Parathyroid adenoma (tissue), 2 donors: Measurements from ENCODE around the gene TMEM63B.

ENCODE experiments used
- H2AFZ ChIP-seq: fragments of 300-600 bp; sonication (generic); one replicate; pipeline ENCODE4 v1.7.0; 2017; ENCODE audit warnings: antibody characterized with exemption, mild to moderate bottlenecking
- H3K27ac ChIP-seq: fragments of 300-600 bp; sonication (generic); one replicate; pipeline ENCODE4 v1.7.0; 2017
- H3K27me3 ChIP-seq: fragments of 300-600 bp; sonication (generic); one replicate; pipeline ENCODE4 v1.7.0; 2017; ENCODE audit warnings: low read length; ENCODE audit not compliant: control insufficient read depth, insufficient read depth
- H3K36me3 ChIP-seq: fragments of 300-600 bp; sonication (generic); one replicate; pipeline ENCODE4 v1.7.0; 2017; ENCODE audit warnings: low read length; ENCODE audit not compliant: control insufficient read depth, insufficient read depth
- H3K4me1 ChIP-seq: fragments of 300-600 bp; sonication (generic); one replicate; pipeline ENCODE4 v1.7.0; 2017; ENCODE audit warnings: control low read depth
- H3K4me2 ChIP-seq: fragments of 300-600 bp; sonication (generic); one replicate; pipeline ENCODE4 v1.7.0; 2017; ENCODE audit warnings: low read length
- H3K4me3 ChIP-seq: fragments of 300-600 bp; sonication (generic); one replicate; pipeline ENCODE4 v1.7.0; 2017; ENCODE audit warnings: low read depth, low read length
- H3K79me2 ChIP-seq: fragments of 300-600 bp; sonication (generic); one replicate; pipeline ENCODE4 v1.7.0; 2017; ENCODE audit warnings: control low read depth
- H3K9ac ChIP-seq: fragments of 300-600 bp; sonication (generic); one replicate; pipeline ENCODE4 v1.7.0; 2017; ENCODE audit warnings: mild to moderate bottlenecking
- H3K9me3 ChIP-seq: fragments of 300-600 bp; sonication (generic); one replicate; pipeline ENCODE4 v1.7.0; 2017; ENCODE audit warnings: low read length; ENCODE audit not compliant: control insufficient read depth
- CTCF ChIP-seq: fragments of 300-600 bp; sonication (generic); IDR thresholded peaks from one replicate; pipeline ENCODE4 v1.7.0; 2017; ENCODE audit warnings: antibody characterized with exemption, mild to moderate bottlenecking
- donor health status: primary hyperparathyroidism.

The TMEM63B gene

DNA sequence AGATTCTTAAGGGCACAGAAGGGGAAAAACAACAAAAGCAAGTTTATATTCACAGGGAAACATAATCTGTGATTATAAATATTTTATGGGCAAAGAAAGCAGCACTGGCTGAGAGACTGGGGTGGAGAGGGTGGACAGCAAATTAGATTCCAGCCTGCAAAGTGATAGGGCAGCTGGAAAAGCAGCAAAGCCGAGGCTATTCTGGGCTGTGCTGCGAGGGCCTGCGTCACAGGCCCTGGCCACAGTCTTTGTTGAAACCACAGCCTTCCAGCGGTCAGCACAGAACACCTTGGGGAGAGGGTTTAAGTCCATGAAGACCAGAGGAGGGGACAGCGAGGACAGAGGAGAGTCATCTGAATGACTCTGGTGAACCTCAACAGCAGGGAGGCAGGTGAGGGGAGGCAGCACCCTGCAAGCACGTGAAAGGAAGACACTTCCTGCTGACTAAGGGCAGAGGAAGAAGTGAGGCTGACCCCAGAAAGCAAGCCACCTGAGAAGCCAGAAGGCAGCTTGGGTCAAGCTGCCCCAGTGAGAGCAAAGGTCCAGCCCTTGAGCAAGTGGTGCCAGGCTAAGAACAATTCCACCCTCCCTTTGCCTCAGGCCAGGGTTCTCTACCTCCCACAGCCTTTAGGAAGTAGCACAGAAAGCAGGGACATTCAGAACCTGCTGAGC, 17.2 kb upstream of the TMEM63B start:
- Histone ChIP-seq H3K27me3 (no peaks in the 10 kb centered on the region), H3K36me3 (no peaks in the 10 kb centered on the region), H3K9me3 (no peaks in the 10 kb centered on the region), H3K4me1 (peaks cover under 1% of the 10 kb centered on the region), H3K4me2 (no peak overlapping the region), H2AFZ (no peak overlapping the region), H3K27ac (no peak overlapping the region), H3K79me2 (peaks cover 7% of the 10 kb centered on the region), H3K9ac (no peak overlapping the region), H3K4me3 (no peak overlapping the region)
- no peak for TF ChIP-seq CTCF

GRCh38 chr6:44110966-44111365, 16.4 kb upstream of the TMEM63B start:
- no peak for TF ChIP-seq CTCF
- no peaks in the 10 kb centered on the region for H3K27me3 ChIP-seq
- no peaks in the 10 kb centered on the region for H3K9me3 ChIP-seq
- H3K9ac ChIP-seq: no peak overlapping the region
- no peak overlapping the region for H3K4me2 ChIP-seq
- H3K4me1 ChIP-seq: no peaks in the 10 kb centered on the region
- no peak overlapping the region for H2AFZ ChIP-seq
- H3K27ac ChIP-seq: no peak overlapping the region
- no peaks in the 10 kb centered on the region for H3K36me3 ChIP-seq
- H3K4me3 ChIP-seq: no peak overlapping the region
- H3K79me2 ChIP-seq: peaks cover 3% of the 10 kb centered on the region

DNA sequence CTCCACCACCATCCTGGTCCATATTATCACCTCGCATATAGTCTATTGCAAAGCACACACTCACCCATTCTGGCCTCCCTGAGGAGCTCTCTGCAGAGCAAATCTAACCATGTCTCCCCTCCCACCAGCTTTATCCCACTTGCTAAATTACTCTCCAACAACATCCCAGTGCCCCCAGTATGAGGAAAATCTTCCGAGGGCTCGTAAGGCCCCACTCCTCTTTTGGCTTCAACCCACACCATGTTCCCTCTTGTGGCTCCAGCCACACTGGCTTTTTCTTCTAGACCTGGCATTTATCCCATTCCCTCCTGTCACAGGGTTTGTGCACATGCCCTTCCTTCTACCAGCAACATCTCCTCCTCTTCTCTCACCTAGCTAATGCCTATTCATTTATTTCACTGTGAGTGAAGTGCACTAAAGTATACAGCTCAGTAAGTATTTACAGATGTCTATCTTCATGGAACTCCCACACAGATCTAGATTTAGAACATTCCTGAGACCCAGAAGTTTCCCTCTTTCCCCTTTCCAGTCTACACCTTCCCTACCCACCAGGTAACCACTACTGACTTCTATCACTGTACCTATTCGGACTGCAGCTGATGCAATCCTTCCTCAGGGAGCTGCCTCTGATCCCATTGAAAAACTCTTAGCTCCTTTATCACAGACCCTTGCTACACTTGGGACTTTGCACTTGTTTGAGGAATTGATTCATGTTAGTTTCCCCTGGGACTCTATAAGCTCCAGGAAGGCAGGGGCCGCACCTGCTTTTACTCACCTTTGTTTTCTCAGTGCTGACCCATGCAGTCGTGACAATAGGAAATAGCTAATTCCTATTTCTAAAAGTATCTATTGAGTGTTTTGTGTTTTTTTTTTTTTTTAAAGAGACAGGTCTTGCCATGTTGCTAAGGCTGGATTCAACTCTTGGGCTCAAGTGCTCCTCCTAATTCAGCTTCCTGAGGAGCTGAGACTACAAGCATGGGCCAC, 15.6 kb upstream of the TMEM63B start:
- no peaks in the 10 kb centered on the region for H3K79me2 ChIP-seq
- H3K9me3 ChIP-seq: no peaks in the 10 kb centered on the region
- H2AFZ ChIP-seq: no peak overlapping the region
- no peak for TF ChIP-seq CTCF
- H3K4me1 ChIP-seq: no peaks in the 10 kb centered on the region
- H3K36me3 ChIP-seq: no peaks in the 10 kb centered on the region
- no peak overlapping the region for H3K4me2 ChIP-seq
- H3K27me3 ChIP-seq: no peaks in the 10 kb centered on the region
- H3K4me3 ChIP-seq: no peak overlapping the region
- H3K9ac ChIP-seq: no peak overlapping the region
- H3K27ac ChIP-seq: no peak overlapping the region

DNA sequence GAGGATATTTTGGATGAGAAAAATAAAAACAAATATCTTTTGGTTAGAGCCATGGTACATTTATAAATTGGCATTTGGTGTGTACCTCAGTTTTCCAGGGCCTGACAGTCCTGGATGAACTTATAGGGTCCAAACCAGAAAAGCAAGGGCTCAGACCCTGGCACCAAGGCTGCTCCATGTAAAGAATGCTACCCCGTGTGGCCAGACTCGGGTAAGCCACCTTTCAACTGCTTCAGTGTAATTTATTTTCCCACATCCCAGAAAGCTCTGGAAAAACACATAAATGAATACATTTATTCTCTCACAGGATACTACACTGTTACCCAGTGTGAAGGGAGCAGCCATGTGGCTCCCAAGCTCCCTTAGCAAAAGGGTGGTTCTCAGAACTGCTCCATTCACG, 13.9 kb upstream of the TMEM63B start:
- no peak overlapping the region for H2AFZ ChIP-seq
- no peaks in the 10 kb centered on the region for H3K9me3 ChIP-seq
- H3K4me3 ChIP-seq: no peak overlapping the region
- peaks cover 6% of the 10 kb centered on the region for H3K79me2 ChIP-seq
- H3K36me3 ChIP-seq: no peaks in the 10 kb centered on the region
- no peaks in the 10 kb centered on the region for H3K27me3 ChIP-seq
- TF ChIP-seq CTCF: no peak
- no peak overlapping the region for H3K27ac ChIP-seq
- no peak overlapping the region for H3K4me2 ChIP-seq
- no peak overlapping the region for H3K9ac ChIP-seq
- H3K4me1 ChIP-seq: no peaks in the 10 kb centered on the region
